CD14-positive monocyte (primary cell): Measurements from ENCODE around the gene SMAD1. TPM values are rescaled to one million over a fixed set of nuclear protein-coding genes. Genes with fewer than 3 reads are reported as not detected.

Source experiments
- DNase-seq, 3 donors: peaks; one replicate each; pipeline ENCODE4 v3.0.0-alpha.2; 2011 to 2022
- H2AFZ ChIP-seq: 2 replicates; pipeline ENCODE4 v1.6.0; 2012; ENCODE audit warnings: mild to moderate bottlenecking, low read depth, low read length, inconsistent platforms; ENCODE audit not compliant: insufficient read depth, poor library complexity, severe bottlenecking
- H3K27ac ChIP-seq, 2 donors: 1 replicate in 1 of 2; 2 replicates in 1 of 2; pipeline ENCODE4 v1.5.1; 2012 to 2013; ENCODE audit warnings: low read length in 2 of 2, control low read depth in 1 of 2, inconsistent platforms in 1 of 2, low read depth in 1 of 2, mild to moderate bottlenecking in 1 of 2
- H3K27me3 ChIP-seq, 2 donors: one replicate each; pipeline versions ENCODE4 v1.6.0 to v1.6.1; 2011 to 2013; ENCODE audit warnings: low read length in 2 of 2; ENCODE audit not compliant: control insufficient read depth in 2 of 2, insufficient read depth in 2 of 2
- H3K36me3 ChIP-seq, 2 donors: replicated peaks in 1 of 2; 1 replicate in 1 of 2; 2 replicates in 1 of 2; pipeline versions ENCODE4 v1.5.1 to v1.6.1; 2012 to 2013; ENCODE audit warnings: low read length in 2 of 2, control low read depth in 1 of 2, inconsistent platforms in 1 of 2, mild to moderate bottlenecking in 1 of 2; ENCODE audit not compliant: insufficient read depth in 2 of 2, control insufficient read depth in 1 of 2
- H3K4me1 ChIP-seq, 2 donors: 1 replicate in 1 of 2; 2 replicates in 1 of 2; pipeline versions ENCODE4 v1.5.1 to v1.6.1; 2012 to 2013; ENCODE audit warnings: low read length in 2 of 2, control low read depth in 1 of 2, inconsistent platforms in 1 of 2, mild to moderate bottlenecking in 1 of 2, moderate library complexity in 1 of 2; ENCODE audit not compliant: insufficient read depth in 2 of 2, control insufficient read depth in 1 of 2
- H3K4me2 ChIP-seq: replicated peaks from 2 replicates; pipeline ENCODE3; 2012; ENCODE audit warnings: low read length, moderate library complexity, mild to moderate bottlenecking; ENCODE audit not compliant: poor library complexity, severe bottlenecking; ENCODE audit errors: extremely low read depth
- H3K4me3 ChIP-seq, 3 experiments: fragments of 200-600 bp in 1 of 3; sonication (generic) in 1 of 3; replicated peaks in 1 of 3; 1 replicate in 2 of 3; 2 replicates in 1 of 3; pipeline ENCODE4 v1.5.1; 2011 to 2013; ENCODE audit warnings: low read length in 3 of 3, mild to moderate bottlenecking in 3 of 3, control low read depth in 2 of 3, low read depth in 2 of 3, inconsistent platforms in 1 of 3, moderate library complexity in 1 of 3
- H3K79me2 ChIP-seq: 2 replicates; pipeline ENCODE4 v1.6.0; 2012; ENCODE audit warnings: mild to moderate bottlenecking, control low read depth, inconsistent platforms, low read length, moderate library complexity; ENCODE audit not compliant: insufficient read depth
- H3K9ac ChIP-seq: 2 replicates; pipeline ENCODE4 v1.6.0; 2017; ENCODE audit warnings: low read length, mild to moderate bottlenecking; ENCODE audit not compliant: insufficient read depth, poor library complexity, severe bottlenecking
- H3K9me3 ChIP-seq, 2 donors: replicated peaks in 1 of 2; 1 replicate in 1 of 2; 2 replicates in 1 of 2; pipeline versions ENCODE4 v1.5.1 to v1.6.1; 2012 to 2013; ENCODE audit warnings: low read length in 2 of 2, control low read depth in 1 of 2; ENCODE audit not compliant: control insufficient read depth in 1 of 2, insufficient read depth in 1 of 2
- H4K20me1 ChIP-seq: 2 replicates; pipeline ENCODE4 v1.6.0; 2012; ENCODE audit warnings: mild to moderate bottlenecking, low read length, control low read depth, moderate library complexity; ENCODE audit not compliant: insufficient read depth
- H3K27ac Mint-ChIP-seq, 7 donors: one replicate each; pipeline ENCODE4 v1.8.0; 2020; ENCODE audit warnings: mild to moderate bottlenecking in 7 of 7, mixed read lengths in 7 of 7, moderate library complexity in 6 of 7, inconsistent platforms in 2 of 7
- H3K27me3 Mint-ChIP-seq, 3 donors: one replicate each; pipeline ENCODE4 v1.8.0; 2021 to 2022; ENCODE audit warnings: low read depth in 3 of 3, mild to moderate bottlenecking in 3 of 3, mixed read lengths in 3 of 3, moderate library complexity in 3 of 3, inconsistent platforms in 1 of 3
- H3K36me3 Mint-ChIP-seq, 2 donors: one replicate each; pipeline ENCODE4 v1.8.0; 2020; ENCODE audit warnings: mixed read lengths in 2 of 2, inconsistent platforms in 1 of 2, mild to moderate bottlenecking in 1 of 2
- H3K4me1 Mint-ChIP-seq: one replicate; pipeline ENCODE4 v1.8.0; 2020; ENCODE audit warnings: mild to moderate bottlenecking, mixed read lengths
- H3K4me3 Mint-ChIP-seq, 2 donors: one replicate each; pipeline ENCODE4 v1.8.0; 2020; ENCODE audit warnings: mild to moderate bottlenecking in 2 of 2, mixed read lengths in 2 of 2, moderate library complexity in 1 of 2
- H3K9me3 Mint-ChIP-seq, 7 donors: one replicate each; pipeline ENCODE4 v1.8.0; 2020 to 2022; ENCODE audit warnings: mixed read lengths in 7 of 7, mild to moderate bottlenecking in 6 of 7, moderate library complexity in 6 of 7, inconsistent platforms in 2 of 7
- CTCF ChIP-seq: fragments of 200-600 bp; IDR thresholded peaks from one replicate; pipeline ENCODE4 v1.8.0; 2022; ENCODE audit warnings: antibody characterized with exemption, mild to moderate bottlenecking
- WGBS: methylation state at CpG from one replicate; pipeline ENCODE4 v1.1.5; 2013; ENCODE audit warnings: missing lambda C conversion rate; ENCODE audit not compliant: insufficient coverage; 5-methylcytosine and 5-hydroxymethylcytosine counted together
- intact Hi-C, 2 donors: fragments of 100-400 bp; cut with micrococcal nuclease; formaldehyde crosslinking; loops; one replicate each; pipeline versions ENCODE4 v1.15.0 to v1.15.1; 2023
- polyA plus RNA-seq, 3 donors: library from polyadenylated mRNA; depleted of rRNA in 1 of 3; unstranded in 2 of 3; stranded (reverse) in 1 of 3; fragments of 300-500 nt in 2 of 3; fragments of >200 nt in 1 of 3; fragmentation: Illumina TruSeq in 2 of 3; gene quantifications; 1 replicate in 2 of 3; 2 replicates in 1 of 3; pipeline ENCODE4 v1.2.3, GENCODE V29; 2012 to 2021

SMAD1 gene
- polyA plus RNA-seq, 3 donors, result 8.2 to 14.4 (median 8.7) TPM

DNA sequence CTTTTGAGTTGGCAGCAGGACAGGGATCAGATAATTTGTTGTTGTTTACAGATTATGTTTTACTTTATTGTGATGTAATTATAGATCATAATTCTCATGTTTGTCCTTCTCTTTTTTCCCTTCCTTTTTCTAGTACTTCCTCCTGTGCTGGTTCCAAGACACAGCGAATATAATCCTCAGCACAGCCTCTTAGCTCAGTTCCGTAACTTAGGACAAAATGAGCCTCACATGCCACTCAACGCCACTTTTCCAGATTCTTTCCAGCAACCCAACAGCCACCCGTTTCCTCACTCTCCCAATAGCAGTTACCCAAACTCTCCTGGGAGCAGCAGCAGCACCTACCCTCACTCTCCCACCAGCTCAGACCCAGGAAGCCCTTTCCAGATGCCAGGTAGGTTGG is 58.0 kb downstream of the SMAD1 start:
- Mint-ChIP-seq H3K9me3 (peaks cover 0 to 2% (median 0%) of the 10 kb centered on the region in 7 donors), H3K27ac (peak overlapping the region in 6 of 7 donors; percentile 2 to 88 (median 37)), H3K4me1 (peaks cover 7% of the 10 kb centered on the region), H3K36me3 (peaks cover 2 to 5% of the 10 kb centered on the region in 2 donors), H3K27me3 (no peaks in the 10 kb centered on the region), H3K4me3 (peak overlapping the region in 1 of 2 donors; percentile 77)
- WGBS, result 48% methylated on average over 4 of the region's 4 CpGs
- Histone ChIP-seq H3K27ac (no peak overlapping the region), H3K4me2 (no peak overlapping the region), H2AFZ (no peak overlapping the region), H3K36me3 (peaks cover 0 to 4% of the 10 kb centered on the region in 2 donors), H3K9me3 (no peaks in the 10 kb centered on the region), H3K4me3 (no peak overlapping the region), H3K79me2 (no peaks in the 10 kb centered on the region), H3K4me1 (peaks cover 5 to 9% of the 10 kb centered on the region in 2 donors), H4K20me1 (no peaks in the 10 kb centered on the region), H3K27me3 (no peaks in the 10 kb centered on the region), H3K9ac (no peak overlapping the region)
- intact Hi-C loops, result no loop called here
- DNase-seq, result peak in 1 of 3 donors; percentile 3
- no peak for TF ChIP-seq CTCF

DNA sequence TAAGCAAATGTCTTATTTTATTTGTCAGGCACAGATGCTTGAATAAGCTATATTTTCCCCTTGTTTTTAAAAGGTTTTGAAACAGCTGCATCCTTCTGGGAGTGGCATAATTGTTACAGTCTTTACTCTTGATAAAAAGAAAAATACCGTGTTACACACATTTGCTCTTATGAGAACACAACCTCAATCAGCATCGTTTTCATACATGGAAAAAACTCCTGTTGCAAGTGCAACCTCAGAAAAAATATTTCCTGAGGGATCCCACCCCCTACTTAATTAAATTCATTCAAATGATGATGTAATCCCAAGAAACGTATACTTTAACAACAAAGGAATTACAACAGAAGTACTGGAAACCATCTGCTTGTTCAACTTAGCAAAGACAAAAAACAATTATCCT is 58.6 kb downstream of the SMAD1 start:
- TF ChIP-seq CTCF, result no peak
- no peak overlapping the region for H3K27ac ChIP-seq
- H3K4me3 ChIP-seq, result no peak overlapping the region
- no peak overlapping the region for H3K4me2 ChIP-seq
- no peak overlapping the region for H3K4me3 Mint-ChIP-seq
- no peak overlapping the region for H3K27ac Mint-ChIP-seq
- H3K79me2 ChIP-seq, result no peaks in the 10 kb centered on the region
- intact Hi-C loops, result no loop called here
- no peak overlapping the region for H2AFZ ChIP-seq
- H3K36me3 ChIP-seq, result peaks cover 0 to 4% of the 10 kb centered on the region in 2 donors
- no peak overlapping the region for H3K9ac ChIP-seq
- peaks cover 7% of the 10 kb centered on the region for H3K4me1 Mint-ChIP-seq
- H3K27me3 ChIP-seq, result no peaks in the 10 kb centered on the region
- WGBS, result 83% methylated on average over 1 of the region's 3 CpGs
- DNase-seq, result no peak
- peaks cover 0 to 2% (median 0%) of the 10 kb centered on the region in 7 donors for H3K9me3 Mint-ChIP-seq
- H3K36me3 Mint-ChIP-seq, result peaks cover 2 to 5% of the 10 kb centered on the region in 2 donors
- H3K4me1 ChIP-seq, result peaks cover 5 to 9% of the 10 kb centered on the region in 2 donors
- H3K9me3 ChIP-seq, result no peaks in the 10 kb centered on the region
- no peaks in the 10 kb centered on the region for H4K20me1 ChIP-seq
- H3K27me3 Mint-ChIP-seq, result no peaks in the 10 kb centered on the region
